SK-N-MC (cell line): ENCODE data around the gene SPESP1.

Source experiments
- EZH2 ChIP-seq: fragments of 200-600 bp; sonication (generic); IDR thresholded peaks from one replicate; pipeline ENCODE4 v1.6.1; 2017; ENCODE audit warnings: antibody characterized with exemption
- POLR2AphosphoS5 ChIP-seq: IDR thresholded peaks from 2 replicates; pipeline ENCODE4 v1.6.1; 2012; ENCODE audit warnings: mild to moderate bottlenecking, low read depth, low read length, borderline replicate concordance

GRCh38 chr15:68951813-68952212, 21.5 kb downstream of the SPESP1 start:
- TF ChIP-seq EZH2 (no peak), POLR2AphosphoS5 (no peak)
